CD14-positive monocyte (primary cell): ENCODE results near the gene CSRP1. TPM values are rescaled to one million over a fixed set of nuclear protein-coding genes. Genes with fewer than 3 reads are reported as not detected.
A peak's percentile ranks its signal among the peaks of the same experiment; 100 is the strongest.

Experiments
- DNase-seq, 3 donors: peaks; one replicate each; pipeline ENCODE4 v3.0.0-alpha.2; 2011 to 2022
- H2AFZ ChIP-seq: 2 replicates; pipeline ENCODE4 v1.6.0; 2012; ENCODE audit warnings: mild to moderate bottlenecking, low read depth, low read length, inconsistent platforms; ENCODE audit not compliant: insufficient read depth, poor library complexity, severe bottlenecking
- H3K27ac ChIP-seq, 2 donors: 1 replicate in 1 of 2; 2 replicates in 1 of 2; pipeline ENCODE4 v1.5.1; 2012 to 2013; ENCODE audit warnings: low read length in 2 of 2, control low read depth in 1 of 2, inconsistent platforms in 1 of 2, low read depth in 1 of 2, mild to moderate bottlenecking in 1 of 2
- H3K27me3 ChIP-seq, 2 donors: one replicate each; pipeline versions ENCODE4 v1.6.0 to v1.6.1; 2011 to 2013; ENCODE audit warnings: low read length in 2 of 2; ENCODE audit not compliant: control insufficient read depth in 2 of 2, insufficient read depth in 2 of 2
- H3K36me3 ChIP-seq, 2 donors: replicated peaks in 1 of 2; 1 replicate in 1 of 2; 2 replicates in 1 of 2; pipeline versions ENCODE4 v1.5.1 to v1.6.1; 2012 to 2013; ENCODE audit warnings: low read length in 2 of 2, control low read depth in 1 of 2, inconsistent platforms in 1 of 2, mild to moderate bottlenecking in 1 of 2; ENCODE audit not compliant: insufficient read depth in 2 of 2, control insufficient read depth in 1 of 2
- H3K4me1 ChIP-seq, 2 donors: 1 replicate in 1 of 2; 2 replicates in 1 of 2; pipeline versions ENCODE4 v1.5.1 to v1.6.1; 2012 to 2013; ENCODE audit warnings: low read length in 2 of 2, control low read depth in 1 of 2, inconsistent platforms in 1 of 2, mild to moderate bottlenecking in 1 of 2, moderate library complexity in 1 of 2; ENCODE audit not compliant: insufficient read depth in 2 of 2, control insufficient read depth in 1 of 2
- H3K4me2 ChIP-seq: replicated peaks from 2 replicates; pipeline ENCODE3; 2012; ENCODE audit warnings: low read length, moderate library complexity, mild to moderate bottlenecking; ENCODE audit not compliant: poor library complexity, severe bottlenecking; ENCODE audit errors: extremely low read depth
- H3K4me3 ChIP-seq, 3 experiments: fragments of 200-600 bp in 1 of 3; sonication (generic) in 1 of 3; replicated peaks in 1 of 3; 1 replicate in 2 of 3; 2 replicates in 1 of 3; pipeline ENCODE4 v1.5.1; 2011 to 2013; ENCODE audit warnings: low read length in 3 of 3, mild to moderate bottlenecking in 3 of 3, control low read depth in 2 of 3, low read depth in 2 of 3, inconsistent platforms in 1 of 3, moderate library complexity in 1 of 3
- H3K79me2 ChIP-seq: 2 replicates; pipeline ENCODE4 v1.6.0; 2012; ENCODE audit warnings: mild to moderate bottlenecking, control low read depth, inconsistent platforms, low read length, moderate library complexity; ENCODE audit not compliant: insufficient read depth
- H3K9ac ChIP-seq: 2 replicates; pipeline ENCODE4 v1.6.0; 2017; ENCODE audit warnings: low read length, mild to moderate bottlenecking; ENCODE audit not compliant: insufficient read depth, poor library complexity, severe bottlenecking
- H3K9me3 ChIP-seq, 2 donors: replicated peaks in 1 of 2; 1 replicate in 1 of 2; 2 replicates in 1 of 2; pipeline versions ENCODE4 v1.5.1 to v1.6.1; 2012 to 2013; ENCODE audit warnings: low read length in 2 of 2, control low read depth in 1 of 2; ENCODE audit not compliant: control insufficient read depth in 1 of 2, insufficient read depth in 1 of 2
- H4K20me1 ChIP-seq: 2 replicates; pipeline ENCODE4 v1.6.0; 2012; ENCODE audit warnings: mild to moderate bottlenecking, low read length, control low read depth, moderate library complexity; ENCODE audit not compliant: insufficient read depth
- H3K27ac Mint-ChIP-seq, 7 donors: one replicate each; pipeline ENCODE4 v1.8.0; 2020; ENCODE audit warnings: mild to moderate bottlenecking in 7 of 7, mixed read lengths in 7 of 7, moderate library complexity in 6 of 7, inconsistent platforms in 2 of 7
- H3K27me3 Mint-ChIP-seq, 3 donors: one replicate each; pipeline ENCODE4 v1.8.0; 2021 to 2022; ENCODE audit warnings: low read depth in 3 of 3, mild to moderate bottlenecking in 3 of 3, mixed read lengths in 3 of 3, moderate library complexity in 3 of 3, inconsistent platforms in 1 of 3
- H3K36me3 Mint-ChIP-seq, 2 donors: one replicate each; pipeline ENCODE4 v1.8.0; 2020; ENCODE audit warnings: mixed read lengths in 2 of 2, inconsistent platforms in 1 of 2, mild to moderate bottlenecking in 1 of 2
- H3K4me1 Mint-ChIP-seq: one replicate; pipeline ENCODE4 v1.8.0; 2020; ENCODE audit warnings: mild to moderate bottlenecking, mixed read lengths
- H3K4me3 Mint-ChIP-seq, 2 donors: one replicate each; pipeline ENCODE4 v1.8.0; 2020; ENCODE audit warnings: mild to moderate bottlenecking in 2 of 2, mixed read lengths in 2 of 2, moderate library complexity in 1 of 2
- H3K9me3 Mint-ChIP-seq, 7 donors: one replicate each; pipeline ENCODE4 v1.8.0; 2020 to 2022; ENCODE audit warnings: mixed read lengths in 7 of 7, mild to moderate bottlenecking in 6 of 7, moderate library complexity in 6 of 7, inconsistent platforms in 2 of 7
- WGBS: methylation state at CpG from one replicate; pipeline ENCODE4 v1.1.5; 2013; ENCODE audit warnings: missing lambda C conversion rate; ENCODE audit not compliant: insufficient coverage; 5-methylcytosine and 5-hydroxymethylcytosine counted together
- intact Hi-C, 2 donors: fragments of 100-400 bp; cut with micrococcal nuclease; formaldehyde crosslinking; loops; one replicate each; pipeline versions ENCODE4 v1.15.0 to v1.15.1; 2023
- polyA plus RNA-seq, 3 donors: library from polyadenylated mRNA; depleted of rRNA in 1 of 3; unstranded in 2 of 3; stranded (reverse) in 1 of 3; fragments of 300-500 nt in 2 of 3; fragments of >200 nt in 1 of 3; fragmentation: Illumina TruSeq in 2 of 3; gene quantifications; 1 replicate in 2 of 3; 2 replicates in 1 of 3; pipeline ENCODE4 v1.2.3, GENCODE V29; 2012 to 2021
- TF ChIP-seq, protein P1 (sequence below): fragments of 200-600 bp; IDR thresholded peaks from one replicate; pipeline ENCODE4 v1.8.0; 2022; ENCODE audit warnings: antibody characterized with exemption, mild to moderate bottlenecking

The CSRP1 gene
- polyA plus RNA-seq, 3 donors = 87.4 to 111 (median 98.8) TPM

DNA sequence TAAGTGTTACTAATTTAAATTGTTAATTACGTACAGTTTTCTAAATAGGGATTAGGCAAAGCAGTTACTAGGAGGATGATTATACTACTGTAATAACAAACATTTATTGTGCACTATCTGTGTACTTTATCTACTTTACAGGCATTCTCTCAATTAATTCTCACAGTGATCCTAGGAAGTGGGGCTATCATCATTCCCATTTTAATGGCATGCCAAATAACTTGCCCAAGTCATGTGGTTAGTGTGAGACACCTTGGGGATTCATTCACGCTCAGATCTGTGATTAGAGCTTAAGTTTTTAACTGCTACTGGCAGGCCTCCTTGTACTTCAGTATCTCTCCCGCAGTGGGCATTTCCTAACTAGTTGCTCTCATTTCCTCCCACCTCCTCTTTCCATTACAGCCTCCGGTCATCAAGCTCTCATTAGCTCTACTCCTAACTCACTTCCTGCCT, 49.4 kb downstream of the CSRP1 start:
- H4K20me1 ChIP-seq = no peaks in the 10 kb centered on the region
- no peak for DNase-seq
- peak overlapping the region in 1 of 7 donors; percentile 6 for H3K27ac Mint-ChIP-seq
- intact Hi-C loops = no loop called here
- H3K4me2 ChIP-seq = no peak overlapping the region
- no peaks in the 10 kb centered on the region for H3K27me3 ChIP-seq
- TF ChIP-seq, protein P1, sequence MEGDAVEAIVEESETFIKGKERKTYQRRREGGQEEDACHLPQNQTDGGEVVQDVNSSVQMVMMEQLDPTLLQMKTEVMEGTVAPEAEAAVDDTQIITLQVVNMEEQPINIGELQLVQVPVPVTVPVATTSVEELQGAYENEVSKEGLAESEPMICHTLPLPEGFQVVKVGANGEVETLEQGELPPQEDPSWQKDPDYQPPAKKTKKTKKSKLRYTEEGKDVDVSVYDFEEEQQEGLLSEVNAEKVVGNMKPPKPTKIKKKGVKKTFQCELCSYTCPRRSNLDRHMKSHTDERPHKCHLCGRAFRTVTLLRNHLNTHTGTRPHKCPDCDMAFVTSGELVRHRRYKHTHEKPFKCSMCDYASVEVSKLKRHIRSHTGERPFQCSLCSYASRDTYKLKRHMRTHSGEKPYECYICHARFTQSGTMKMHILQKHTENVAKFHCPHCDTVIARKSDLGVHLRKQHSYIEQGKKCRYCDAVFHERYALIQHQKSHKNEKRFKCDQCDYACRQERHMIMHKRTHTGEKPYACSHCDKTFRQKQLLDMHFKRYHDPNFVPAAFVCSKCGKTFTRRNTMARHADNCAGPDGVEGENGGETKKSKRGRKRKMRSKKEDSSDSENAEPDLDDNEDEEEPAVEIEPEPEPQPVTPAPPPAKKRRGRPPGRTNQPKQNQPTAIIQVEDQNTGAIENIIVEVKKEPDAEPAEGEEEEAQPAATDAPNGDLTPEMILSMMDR = no peak
- no peaks in the 10 kb centered on the region for H3K36me3 ChIP-seq
- H3K4me3 ChIP-seq = no peak overlapping the region
- peaks cover 13 to 21% of the 10 kb centered on the region in 2 donors for H3K4me1 ChIP-seq
- H3K79me2 ChIP-seq = no peaks in the 10 kb centered on the region
- no peak overlapping the region for H3K9ac ChIP-seq
- H3K4me1 Mint-ChIP-seq = peaks cover 22% of the 10 kb centered on the region
- H3K9me3 ChIP-seq = no peaks in the 10 kb centered on the region
- no peak overlapping the region for H3K4me3 Mint-ChIP-seq
- H3K36me3 Mint-ChIP-seq = no peaks in the 10 kb centered on the region
- peaks cover under 1 to 5% (median 3%) of the 10 kb centered on the region in 3 donors for H3K27me3 Mint-ChIP-seq
- WGBS = 35% methylated on average over 2 of the region's 4 CpGs
- no peak overlapping the region for H3K27ac ChIP-seq
- H3K9me3 Mint-ChIP-seq = no peaks in the 10 kb centered on the region
- no peak overlapping the region for H2AFZ ChIP-seq

DNA sequence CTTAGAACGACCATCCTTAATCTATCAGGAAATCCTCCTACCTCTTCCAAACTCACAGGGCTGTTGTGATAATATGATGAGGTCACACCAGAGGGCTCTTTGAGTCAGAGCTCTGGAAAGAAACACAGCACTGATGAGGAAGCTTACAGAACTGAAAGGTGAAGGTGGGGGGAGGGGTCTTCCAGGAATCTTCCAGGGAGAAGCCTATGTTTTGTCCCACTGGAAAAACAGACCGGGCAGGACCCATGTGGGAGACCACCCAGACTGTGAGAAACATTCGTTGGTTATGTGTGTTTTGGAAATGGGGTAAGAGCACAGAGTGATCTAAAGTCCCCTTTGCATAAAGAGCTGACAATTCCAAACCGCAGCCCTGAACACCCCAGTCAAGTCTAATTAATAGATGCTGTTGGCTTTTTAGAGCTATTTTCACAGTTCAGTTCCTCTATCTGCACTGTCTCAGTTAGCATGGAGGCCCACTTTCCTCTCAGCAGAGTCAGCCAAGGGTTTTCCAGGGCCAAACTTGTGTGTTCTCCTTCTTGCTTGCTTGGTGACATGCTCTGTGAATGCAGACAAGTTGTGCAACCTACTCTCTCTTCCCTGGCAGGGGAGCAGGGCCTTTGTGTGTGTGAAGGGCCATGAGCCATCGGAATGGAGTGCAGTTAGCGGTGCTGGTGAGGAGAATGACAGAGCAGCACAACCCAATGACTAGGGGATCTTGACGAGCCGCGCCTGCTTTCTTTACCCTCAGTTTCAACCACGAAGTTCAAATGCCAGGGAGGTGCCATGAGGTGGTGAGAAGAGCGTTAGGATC, 50.2 kb downstream of the CSRP1 start:
- TF ChIP-seq, protein P1 = no peak
- no peak overlapping the region for H3K4me3 ChIP-seq
- no peak overlapping the region for H3K4me3 Mint-ChIP-seq
- H3K27me3 ChIP-seq = no peaks in the 10 kb centered on the region
- H2AFZ ChIP-seq = peak overlapping the region; percentile 35
- peaks cover 2 to 5% (median 5%) of the 10 kb centered on the region in 3 donors for H3K27me3 Mint-ChIP-seq
- no peaks in the 10 kb centered on the region for H3K9me3 Mint-ChIP-seq
- WGBS = no CpG with 5 or more reads among the region's 11 CpGs
- no peak overlapping the region for H3K4me2 ChIP-seq
- intact Hi-C loops = no loop called here
- peaks cover 22% of the 10 kb centered on the region for H3K4me1 Mint-ChIP-seq
- peaks cover 13 to 21% of the 10 kb centered on the region in 2 donors for H3K4me1 ChIP-seq
- no peaks in the 10 kb centered on the region for H3K36me3 Mint-ChIP-seq
- H3K9me3 ChIP-seq = no peaks in the 10 kb centered on the region
- no peak overlapping the region for H3K27ac ChIP-seq
- no peaks in the 10 kb centered on the region for H4K20me1 ChIP-seq
- no peaks in the 10 kb centered on the region for H3K36me3 ChIP-seq
- no peak overlapping the region for H3K9ac ChIP-seq
- H3K79me2 ChIP-seq = no peaks in the 10 kb centered on the region
- peak in 2 of 3 donors; percentile 32 to 76 for DNase-seq
- H3K27ac Mint-ChIP-seq = peak overlapping the region in 3 of 7 donors; percentile 12 to 59 (median 44)
